AG04449 (cell line): ENCODE measurements around the gene CAMK2B.

Experiments used
- CTCF ChIA-PET: fragments of 350-600 bp; formaldehyde crosslinking; extraction: SDS; loops from one replicate; lab custom pipeline; 2021; ENCODE audit warnings: antibody characterized with exemption; lab: Yijun Ruan, JAX
- POLR2A ChIA-PET: fragments of 400-600, 350-600 bp; formaldehyde crosslinking; extraction: SDS; loops from one replicate; lab custom pipeline; 2020; ENCODE audit warnings: antibody characterized with exemption, inconsistent platforms; lab: Yijun Ruan, JAX
- DNase-seq: peaks from one replicate; pipeline ENCODE4 v3.0.0-alpha.2; 2010; ENCODE audit warnings: low read depth, low spot score
- H3K4me3 ChIP-seq: 2 replicates; pipeline ENCODE4 v1.5.1; 2011; ENCODE audit warnings: low read depth, mild to moderate bottlenecking, control low read depth, low read length
- CTCF ChIP-seq: IDR thresholded peaks from one replicate; pipeline ENCODE4 v1.5.1; 2011; ENCODE audit warnings: mild to moderate bottlenecking, moderate library complexity, low read length, control low read depth, inconsistent platforms; ENCODE audit not compliant: insufficient read depth; ENCODE audit errors: missing control alignments

Gene CAMK2B

GRCh38 chr7:44189993-44190872 lies 135.2 kb downstream of the CAMK2B start:
- H3K4me3 ChIP-seq = no peak overlapping the region
- no peak for DNase-seq
- POLR2A ChIA-PET = no interaction called here

GRCh38 chr7:44189286-44189992 lies 136.0 kb downstream of the CAMK2B start, which contains the start of gene GCK:
GCK (minus strand) TSS chr7:44189439; CDS start chr7:44188953, 486 bp downstream.
- H3K4me3 ChIP-seq = no peak within 1 kb of the TSS
- ChIA-PET POLR2A (no interaction called here), CTCF (interaction anchor here (0.9 to 1.4 kb wide), 3 partner anchors 12 to 19 kb away, joined by 3 to 4 read pairs (median 3); partner anchors contain the start of gene YKT6)
- DNase-seq = no peak
- TF ChIP-seq CTCF = no peak

More at GRCh38 chr7:44189993-44190872, 135.2 kb downstream of the CAMK2B start:
- CTCF ChIA-PET = interaction anchor here (0.9 kb wide), 1 partner anchor 11 kb away, joined by 4 read pairs; the partner anchor contains the start of gene YKT6
- TF ChIP-seq CTCF = no peak

- no peak for DNase-seq
- TF ChIP-seq CTCF = no peak
- H3K4me3 ChIP-seq = no peak overlapping the region
- CTCF ChIA-PET = interaction anchor here (1.0 to 5.2 kb wide), 3 partner anchors 7 to 18 kb away, joined by 3 to 38 read pairs (median 3); no protein-coding TSS in a partner anchor
- POLR2A ChIA-PET = no interaction called here
Observed at GRCh38 chr7:44188480-44189225, 136.7 kb downstream of the CAMK2B start.

GRCh38 chr7:44187636-44188416 lies 137.6 kb downstream of the CAMK2B start:
- no peak for DNase-seq
- TF ChIP-seq CTCF = no peak
- CTCF ChIA-PET = interaction anchor here (0.7 to 5.2 kb wide), 5 partner anchors 8 to 56 kb away, joined by 3 to 38 read pairs (median 3); partner anchors contain the start of gene YKT6
- no peak overlapping the region for H3K4me3 ChIP-seq
- POLR2A ChIA-PET = interaction anchor here (0.9 kb wide), 1 partner anchor 120 kb away, joined by 3 read pairs; no protein-coding TSS in a partner anchor

- H3K4me3 ChIP-seq = no peak overlapping the region
- DNase-seq = no peak
- no peak for TF ChIP-seq CTCF
- POLR2A ChIA-PET = no interaction called here
- CTCF ChIA-PET = interaction anchor here (1.0 to 5.2 kb wide), 6 partner anchors 9 to 116 kb away, joined by 3 to 38 read pairs (median 4); partner anchors contain the start of gene YKT6
Observed at GRCh38 chr7:44186736-44187135, 138.7 kb downstream of the CAMK2B start.
